Measurements from ENCODE around the gene NELFA. TPM values are rescaled to one million over a fixed set of nuclear protein-coding genes. Genes with fewer than 3 reads are reported as not detected.

Gene NELFA
- total and polyA plus RNA-seq, 2 of the 4 experiments (the other 2 are of a cell fraction): 4.3 to 21.9 TPM

DNA sequence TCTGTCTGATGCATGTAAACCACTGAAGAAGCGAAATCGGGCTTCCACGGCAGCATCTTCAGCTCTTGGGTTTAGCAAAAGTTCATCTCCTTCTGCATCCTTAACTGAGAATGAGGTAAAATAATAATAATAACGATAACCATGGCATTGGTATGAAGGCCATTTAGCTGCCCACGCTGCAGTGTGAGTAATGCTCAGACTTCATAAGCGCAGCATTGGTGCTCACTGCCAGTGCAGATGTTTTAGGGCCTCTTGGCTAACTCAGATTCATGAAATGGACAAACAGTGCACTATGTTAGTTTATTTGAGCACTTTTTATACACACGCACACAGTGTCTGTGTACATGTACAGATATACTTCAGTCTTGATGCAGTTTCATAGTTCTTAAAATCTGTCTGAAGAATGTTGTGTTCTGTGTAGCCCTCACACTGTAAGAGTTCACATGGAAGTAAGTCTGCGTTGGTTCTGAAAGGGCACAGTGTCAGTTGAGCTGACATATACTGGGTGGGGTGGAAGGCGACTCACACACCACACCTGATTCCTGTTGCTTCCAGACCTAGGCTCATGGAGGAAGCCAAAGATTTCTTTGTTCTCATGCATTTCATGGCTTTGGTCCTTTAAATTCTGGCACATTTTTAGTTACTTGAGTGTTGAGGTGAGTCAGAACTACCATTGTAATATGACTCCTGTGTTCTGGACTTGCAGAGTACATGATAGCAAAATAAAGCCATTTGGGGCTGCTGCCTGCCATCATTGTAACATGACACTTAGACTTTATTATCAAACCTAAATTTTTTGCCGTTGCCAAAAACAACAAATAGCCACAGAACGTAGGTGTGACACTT is 68.9 kb downstream of the NELFA start:
- CTCF ChIA-PET: interaction anchor here (0.6 kb wide), 4 partner anchors 19 to 334 kb away, joined by 4 to 12 read pairs (median 4); no protein-coding TSS in a partner anchor
- Histone ChIP-seq H3K56ac (ENCODE audit: extremely low read depth, insufficient read depth, low read length) (no peak overlapping the region), H2BK15ac (ENCODE audit: low read depth, low read length) (peak overlapping the region; percentile 32; the same call in 1 of the 3 replicates), H2AFZ (replicated peaks; ENCODE audit: low read length, poor library complexity) (peak overlapping the region; percentile 43), H3K14ac (replicated peaks; ENCODE audit: low read depth, low read length) (peak overlapping the region; percentile 41), H4K8ac (ENCODE audit: low read depth in 2 of 2, low read length in 2 of 2) (peak overlapping the region in 1 of 2 experiments; percentile 71; a peak in 2 of 4 replicates), H3K23ac (ENCODE audit: low read depth, low read length) (peak overlapping the region; percentile 51), H2BK120ac (ENCODE audit: low read depth, low read length) (peak overlapping the region; percentile 73), H3K4me2 (ENCODE audit: low read depth, low read length) (peak overlapping the region; percentile 69), H3K9me1 (ENCODE audit: insufficient read depth, low read length) (peaks cover 13% of the 10 kb centered on the region), H3K18ac (ENCODE audit: low read depth, low read length) (peak overlapping the region; percentile 56), H4K5ac (ENCODE audit: low read depth, low read length) (peak overlapping the region; percentile 24), H3K9ac (ENCODE audit: low read depth, low read length) (peak overlapping the region; percentile 50; the same call in 1 of the 2 replicates), H3K27me3 (ENCODE audit: control insufficient read depth, insufficient read depth, low read length) (no peaks in the 10 kb centered on the region), H2AK5ac (ENCODE audit: low read depth, low read length) (peak overlapping the region; percentile 80), H3K4me3 (ENCODE audit: insufficient read depth, low read depth, low read length) (no peak overlapping the region), H4K91ac (ENCODE audit: insufficient read depth, low read depth, low read length) (peak overlapping the region; percentile 63), H3K9me3 (ENCODE audit: control insufficient read depth, insufficient read depth, low read length) (no peaks in the 10 kb centered on the region), H3K4me1 (ENCODE audit: control insufficient read depth, insufficient read depth, low read length) (peaks cover 19% of the 10 kb centered on the region), H2AK9ac (replicated peaks; ENCODE audit: low read depth, low read length, poor library complexity) (no peak overlapping the region), H2BK5ac (ENCODE audit: low read depth, low read length, poor library complexity, severe bottlenecking) (peak overlapping the region; percentile 96), H2BK20ac (ENCODE audit: low read depth, low read length) (peak overlapping the region; percentile 49), H3K79me1 (ENCODE audit: low read depth in 1 of 2, low read length in 2 of 2) (peaks cover 41 to 73% of the 10 kb centered on the region in 2 experiments), H3K36me3 (ENCODE audit: control insufficient read depth, insufficient read depth, low read length) (peaks cover 17% of the 10 kb centered on the region), H3K4ac (ENCODE audit: low read depth, low read length) (peak overlapping the region; percentile 89), H4K20me1 (ENCODE audit: insufficient read depth, low read length) (peaks cover 20% of the 10 kb centered on the region), H3K27ac (ENCODE audit: insufficient read depth, low read length) (peak overlapping the region; percentile 95)
- dilution Hi-C loops (cut with HindIII; ENCODE audit: low sequenced_read_pairs, unreplicated experiment) (no loop called here), in situ Hi-C loops (cut with MboI; ENCODE audit: low sequenced_read_pairs) (no loop called here), intact Hi-C loops (cut with micrococcal nuclease) (no loop called here)
- BruUV-seq (replicated peaks): no TSS peak
- DNase-seq: peak; percentile 95
- 82% methylated on average over 2 of the region's 11 CpGs; no CpG with 5 or more reads in 1 of the 2 experiments for WGBS, 2 experiments (ENCODE audit: extremely low coverage in 2 of 2, insufficient read length in 1 of 2)
- TF ChIP-seq CEBPB (IDR thresholded peaks at IDR 0.05; ENCODE audit: low read depth, low read length) (0 out of 2 replicates have a peak, but pooled peaks have one; percentile 8), FOS (IDR thresholded peaks at IDR 0.05; ENCODE audit: low read depth, low read length) (peak; percentile 56), CHD1 (IDR thresholded peaks at IDR 0.05; ENCODE audit: low read depth, low read length) (no peak)
- peak; percentile 85 for ATAC-seq (ENCODE audit: low read depth)
- POLR2A ChIA-PET (ENCODE audit: unreplicated experiment): no interaction called here
